HuH-7.5 (cell line): ENCODE measurements around the gene FHIT.

Experiments used
- DNase-seq: peaks from one replicate; pipeline ENCODE4 v3.0.0; 2011; ENCODE audit warnings: low spot score

The FHIT gene

GRCh38 chr3:61169621-61170251, 81.5 kb downstream of the FHIT start:
- no peak for DNase-seq

- DNase-seq, result no peak
Measured at GRCh38 chr3:61168286-61168685, 83.0 kb downstream of the FHIT start.

- no peak for DNase-seq
Measured at GRCh38 chr3:61162965-61163364, 88.3 kb downstream of the FHIT start.

- DNase-seq, result no peak
Measured at GRCh38 chr3:61158667-61159066, 92.6 kb downstream of the FHIT start.

- DNase-seq, result no peak
Measured at GRCh38 chr3:61158216-61158615, 93.0 kb downstream of the FHIT start.

GRCh38 chr3:61157414-61157813, 93.8 kb downstream of the FHIT start:
- DNase-seq, result no peak

GRCh38 chr3:61155701-61156292, 95.5 kb downstream of the FHIT start:
- DNase-seq, result no peak

GRCh38 chr3:61154457-61155198, 96.6 kb downstream of the FHIT start:
- no peak for DNase-seq

GRCh38 chr3:61152071-61152470, 99.2 kb downstream of the FHIT start:
- no peak for DNase-seq

GRCh38 chr3:61149236-61149635, 102.0 kb downstream of the FHIT start:
- DNase-seq, result no peak

GRCh38 chr3:61146010-61146890, 105.0 kb downstream of the FHIT start:
- no peak for DNase-seq

- DNase-seq, result no peak
Measured at GRCh38 chr3:61141697-61142096, 109.6 kb downstream of the FHIT start.

- DNase-seq, result no peak
Measured at GRCh38 chr3:61141227-61141626, 110.0 kb downstream of the FHIT start.

GRCh38 chr3:61139686-61140085, 111.6 kb downstream of the FHIT start:
- no peak for DNase-seq

GRCh38 chr3:61138401-61138800, 112.9 kb downstream of the FHIT start:
- no peak for DNase-seq

- no peak for DNase-seq
Measured at GRCh38 chr3:61136191-61136590, 115.1 kb downstream of the FHIT start.

- no peak for DNase-seq
Measured at GRCh38 chr3:61134532-61134931, 116.7 kb downstream of the FHIT start.

- no peak for DNase-seq
Measured at GRCh38 chr3:61132062-61132461, 119.2 kb downstream of the FHIT start.

GRCh38 chr3:61118830-61119229, 132.4 kb downstream of the FHIT start:
- DNase-seq, result no peak

- DNase-seq, result no peak
Measured at GRCh38 chr3:61117045-61117898, 134.0 kb downstream of the FHIT start.

GRCh38 chr3:61114316-61114953, 136.8 kb downstream of the FHIT start:
- DNase-seq, result no peak
